H1 (cell line): ENCODE measurements around the gene HOXC11. TPM values are rescaled to one million over a fixed set of nuclear protein-coding genes. Genes with fewer than 3 reads are reported as not detected.

Source experiments
- CTCF ChIA-PET: fragments of 300-600 bp; sonication (Branson Sonifier 250); formaldehyde crosslinking; loops from one replicate; lab custom pipeline; 2021; ENCODE audit not compliant: partially characterized antibody; lab: Charles Lee
- POLR2A ChIA-PET: fragments of 300-600 bp; sonication (Branson Sonifier 250); formaldehyde crosslinking; loops from one replicate; lab custom pipeline; 2021; ENCODE audit warnings: inconsistent platforms; ENCODE audit not compliant: partially characterized antibody; lab: Charles Lee
- DNase-seq, 2 experiments: peaks; one replicate each; pipeline versions ENCODE4 v3.0.0 to v3.0.0-alpha.2; 2010 to 2022; ENCODE audit warnings: low spot score in 2 of 2, low read depth in 1 of 2, mixed read lengths in 1 of 2
- FAIRE-seq: peaks from 2 replicates; lab custom pipeline; 2011; peaks lifted over from hg19 to GRCh38; lab: Jason Lieb, UNC
- H2AFZ ChIP-seq: 2 replicates; pipeline ENCODE4 v1.8.1; 2012; ENCODE audit warnings: low read length, inconsistent platforms
- H2AK5ac ChIP-seq: 2 replicates; pipeline ENCODE4 v1.6.1; 2013; ENCODE audit warnings: low read depth, low read length
- H2BK120ac ChIP-seq: replicated peaks from 2 replicates; pipeline ENCODE3; 2013; ENCODE audit warnings: low read depth, low read length, inconsistent platforms
- H2BK12ac ChIP-seq: 2 replicates; pipeline ENCODE4 v1.6.1; 2013; ENCODE audit warnings: low read depth, low read length
- H2BK15ac ChIP-seq: 2 replicates; pipeline ENCODE4 v1.6.1; 2013; ENCODE audit warnings: low read length
- H2BK20ac ChIP-seq: 2 replicates; pipeline ENCODE4 v1.6.1; 2013; ENCODE audit warnings: low read length
- H2BK5ac ChIP-seq: 2 replicates; pipeline ENCODE4 v1.6.1; 2013; ENCODE audit warnings: low read depth, low read length
- H3K14ac ChIP-seq: 2 replicates; pipeline ENCODE4 v1.6.1; 2013; ENCODE audit warnings: inconsistent platforms; ENCODE audit not compliant: insufficient read length
- H3K18ac ChIP-seq: 2 replicates; pipeline ENCODE4 v1.6.1; 2013; ENCODE audit warnings: low read length; ENCODE audit errors: extremely low read depth
- H3K23ac ChIP-seq: 2 replicates; pipeline ENCODE4 v1.6.1; 2013; ENCODE audit warnings: inconsistent platforms; ENCODE audit not compliant: insufficient read length
- H3K23me2 ChIP-seq: 2 replicates; pipeline ENCODE4 v1.6.1; 2013; ENCODE audit warnings: low read depth, low read length
- H3K27ac ChIP-seq: 2 replicates; pipeline ENCODE4 v1.6.1; 2011; ENCODE audit warnings: low read depth, low read length, inconsistent platforms
- H3K27me3 ChIP-seq, 4 experiments: replicated peaks in 1 of 4; 1 replicate in 1 of 4; 2 replicates in 3 of 4; pipeline versions ENCODE4 v1.6.1 to v1.8.1; 2011 to 2013; ENCODE audit warnings: low read length in 3 of 4, mild to moderate bottlenecking in 3 of 4, inconsistent platforms in 2 of 4, mixed read lengths in 2 of 4, moderate library complexity in 1 of 4; ENCODE audit not compliant: control insufficient read depth in 3 of 4, insufficient read depth in 3 of 4; ENCODE audit errors: extremely low read depth in 1 of 4
- H3K36me3 ChIP-seq, 4 experiments: 2 replicates each; pipeline versions ENCODE4 v1.6.1 to v1.8.1; 2011 to 2013; ENCODE audit warnings: mild to moderate bottlenecking in 4 of 4, low read length in 3 of 4, moderate library complexity in 2 of 4, control low read depth in 1 of 4, inconsistent platforms in 1 of 4; ENCODE audit not compliant: insufficient read depth in 4 of 4, control insufficient read depth in 2 of 4
- H3K4ac ChIP-seq: replicated peaks from 2 replicates; pipeline ENCODE3; 2013; ENCODE audit warnings: low read length, low read depth, mixed read lengths, inconsistent platforms; ENCODE audit not compliant: insufficient read length
- H3K4me1 ChIP-seq, 4 experiments: replicated peaks in 1 of 4; 1 replicate in 1 of 4; 2 replicates in 3 of 4; pipeline versions ENCODE4 v1.6.1 to v1.8.1; 2011 to 2013; ENCODE audit warnings: low read length in 3 of 4, inconsistent platforms in 2 of 4, mixed read lengths in 1 of 4; ENCODE audit not compliant: insufficient read depth in 4 of 4, control insufficient read depth in 3 of 4
- H3K4me2 ChIP-seq, 2 experiments: 2 replicates each; pipeline versions ENCODE4 v1.6.1 to v1.8.1; 2011 to 2013; ENCODE audit warnings: low read depth in 2 of 2, low read length in 2 of 2, control low read depth in 1 of 2, inconsistent platforms in 1 of 2, mild to moderate bottlenecking in 1 of 2; ENCODE audit not compliant: insufficient read depth in 1 of 2
- H3K4me3 ChIP-seq, 4 experiments: fragments of 200-600, 300-600 bp in 1 of 4; sonication (generic), shearing (Covaris generic), sonication (Bioruptor Twin) in 1 of 4; 2 replicates each; pipeline versions ENCODE4 v1.5.1 to v1.8.1; 2011 to 2016; ENCODE audit warnings: low read length in 4 of 4, low read depth in 3 of 4, control low read depth in 2 of 4, inconsistent platforms in 2 of 4, mild to moderate bottlenecking in 2 of 4, mixed read lengths in 1 of 4, moderate library complexity in 1 of 4; ENCODE audit not compliant: insufficient read depth in 2 of 4; ENCODE audit errors: extremely low read depth in 1 of 4
- H3K56ac ChIP-seq: replicated peaks from 2 replicates; pipeline ENCODE3; 2013; ENCODE audit warnings: low read depth, mild to moderate bottlenecking, mixed read lengths, low read length, inconsistent platforms; ENCODE audit not compliant: insufficient read length
- H3K79me1 ChIP-seq: 2 replicates; pipeline ENCODE4 v1.6.1; 2013; ENCODE audit warnings: low read depth, low read length, control low read depth
- H3K79me2 ChIP-seq, 2 experiments: 2 replicates each; pipeline versions ENCODE4 v1.6.1 to v1.8.1; 2012 to 2013; ENCODE audit warnings: low read length in 2 of 2, mild to moderate bottlenecking in 2 of 2, inconsistent platforms in 1 of 2; ENCODE audit not compliant: insufficient read depth in 2 of 2, control insufficient read depth in 1 of 2
- H3K9ac ChIP-seq, 4 experiments: replicated peaks in 1 of 4; 1 replicate in 1 of 4; 2 replicates in 3 of 4; pipeline versions ENCODE4 v1.6.1 to v1.8.1; 2011 to 2013; ENCODE audit warnings: low read depth in 3 of 4, low read length in 3 of 4, control low read depth in 2 of 4, mild to moderate bottlenecking in 2 of 4, moderate library complexity in 2 of 4, inconsistent platforms in 1 of 4; ENCODE audit errors: extremely low read depth in 1 of 4
- H3K9me3 ChIP-seq, 2 experiments: 2 replicates each; pipeline versions ENCODE4 v1.6.1 to v1.8.1; 2012 to 2013; ENCODE audit warnings: mild to moderate bottlenecking in 2 of 2, moderate library complexity in 2 of 2, control low read depth in 1 of 2, inconsistent platforms in 1 of 2, low read depth in 1 of 2, low read length in 1 of 2, mixed read lengths in 1 of 2; ENCODE audit not compliant: insufficient read depth in 2 of 2
- H4K20me1 ChIP-seq, 2 experiments: replicated peaks in 1 of 2; 2 replicates each; pipeline versions ENCODE3 to v1.8.1; 2011 to 2013; ENCODE audit warnings: inconsistent platforms in 2 of 2, low read length in 2 of 2, mild to moderate bottlenecking in 1 of 2; ENCODE audit not compliant: insufficient read depth in 2 of 2, control insufficient read depth in 1 of 2
- H4K5ac ChIP-seq: 2 replicates; pipeline ENCODE4 v1.6.1; 2013; ENCODE audit warnings: low read length, low read depth, mixed read lengths, inconsistent platforms; ENCODE audit not compliant: insufficient read length
- H4K8ac ChIP-seq: 2 replicates; pipeline ENCODE4 v1.8.0; 2013; ENCODE audit warnings: mild to moderate bottlenecking, moderate library complexity, low read length, inconsistent platforms; ENCODE audit not compliant: insufficient read depth; ENCODE audit errors: extremely low read depth
- H4K91ac ChIP-seq: replicated peaks from 2 replicates; pipeline ENCODE3; 2013; ENCODE audit warnings: low read length, mixed read lengths, inconsistent platforms; ENCODE audit not compliant: insufficient read length
- WGBS, 2 experiments: shearing (Covaris generic) in 1 of 2; methylation state at CpG; one replicate each; pipeline versions ENCODE4 v1.1.6 to v1.1.7; 2013 to 2015; ENCODE audit warnings: low lambda C conversion rate in 2 of 2, mixed read lengths in 2 of 2, inconsistent platforms in 1 of 2, low coverage in 1 of 2, missing lambda C conversion rate in 1 of 2; ENCODE audit not compliant: insufficient replicate concordance in 2 of 2, insufficient coverage in 1 of 2, insufficient read length in 1 of 2; ENCODE audit errors: extremely low coverage in 1 of 2, missing lambda C conversion rate in 1 of 2; 5-methylcytosine and 5-hydroxymethylcytosine counted together
- polyA plus RNA-seq, 7 experiments: library from polyadenylated mRNA; depleted of rRNA in 3 of 7; stranded (reverse) in 5 of 7; unstranded in 2 of 7; fragments of >200 nt in 5 of 7; fragments of 200-250 nt in 2 of 7; gene quantifications; 1 replicate in 5 of 7; 2 replicates in 1 of 7; 4 replicates in 1 of 7; pipeline versions ENCODE4 v1.2.1 to v1.2.3, GENCODE V29; 2011 to 2013; ENCODE audit warnings: missing spikeins in 2 of 7, mixed read lengths in 2 of 7
- total RNA-seq: library from RNA; stranded (reverse); fragmentation: NEBNext Ultra II Directional; extraction: Animal tissue kit (Norgen Biotek cat#: 25700); gene quantifications from 2 replicates; pipeline ENCODE4 v1.2.1, GENCODE V29; 2021

HOXC11 gene
- total and polyA plus RNA-seq, 2 of the 8 experiments (the other 6 are each of a cell fraction or from before 2014, with no cell fraction given), result not detected

DNA sequence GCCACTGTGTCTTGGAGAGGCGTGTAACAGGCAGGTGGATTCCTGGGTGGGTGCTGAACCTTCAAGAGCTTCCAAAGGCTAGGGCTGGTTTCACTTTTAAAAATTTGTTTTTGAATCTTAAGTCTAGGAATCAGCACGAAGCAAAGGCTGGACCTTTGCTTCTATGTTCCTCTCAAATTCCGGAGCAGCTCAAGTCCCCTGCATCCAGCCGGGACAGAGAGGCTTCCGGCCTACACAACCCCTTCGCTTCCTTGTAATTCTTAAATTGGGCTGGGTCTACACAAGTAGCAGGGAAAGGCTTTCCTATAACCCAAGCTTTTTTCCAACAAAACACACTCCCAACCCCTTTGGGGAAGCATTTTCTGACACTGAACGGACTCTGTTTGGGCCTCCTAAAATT, 9.9 kb upstream of the HOXC11 start:
- H3K27ac ChIP-seq, result no peak overlapping the region
- DNase-seq (no peak), FAIRE-seq (no peak)
- H3K23me2 ChIP-seq, result no peaks in the 10 kb centered on the region
- H3K9me3 ChIP-seq, result no peaks in the 10 kb centered on the region
- H3K4ac ChIP-seq, result no peak overlapping the region
- H3K18ac ChIP-seq, result no peak overlapping the region
- ChIA-PET CTCF (interaction anchor here (2.3 kb wide), 1 partner anchor 245 kb away, joined by 8 read pairs; no protein-coding TSS in a partner anchor), POLR2A (interaction anchor here (0.9 to 1.6 kb wide), 3 partner anchors 12 to 88 kb away, joined by 3 read pairs; partner anchors contain the start of gene HOXC13)
- no peaks in the 10 kb centered on the region for H3K79me1 ChIP-seq
- H3K4me1 ChIP-seq, result peaks cover 0 to 4% (median 2%) of the 10 kb centered on the region in 4 experiments; a peak in 3 of 7 replicates
- no peak overlapping the region for H2BK20ac ChIP-seq
- no peak overlapping the region for H3K14ac ChIP-seq
- no peak overlapping the region for H4K8ac ChIP-seq
- H2AK5ac ChIP-seq, result no peak overlapping the region
- 30% methylated on average over 7 of the region's 7 CpGs; no CpG with 5 or more reads in 1 of the 2 experiments for WGBS, 2 experiments
- H4K20me1 ChIP-seq, result peaks cover 29 to 51% of the 10 kb centered on the region in 2 experiments
- H3K36me3 ChIP-seq, result peaks cover 0 to 8% (median 0%) of the 10 kb centered on the region in 4 experiments; a peak in 2 of 8 replicates
- no peak overlapping the region for H2BK120ac ChIP-seq
- no peak overlapping the region for H4K91ac ChIP-seq
- no peak overlapping the region for H2BK12ac ChIP-seq
- H3K9ac ChIP-seq, result no peak overlapping the region
- no peak overlapping the region for H2BK15ac ChIP-seq
- no peak overlapping the region for H3K23ac ChIP-seq
- no peak overlapping the region for H2AFZ ChIP-seq
- H4K5ac ChIP-seq, result no peak overlapping the region
- H2BK5ac ChIP-seq, result no peak overlapping the region
- H3K4me2 ChIP-seq, result no peak overlapping the region
- no peak overlapping the region for H3K56ac ChIP-seq
- no peaks in the 10 kb centered on the region for H3K79me2 ChIP-seq
- no peak overlapping the region for H3K4me3 ChIP-seq
- H3K27me3 ChIP-seq, result peaks cover 99 to 100% (median 100%) of the 10 kb centered on the region in 4 experiments
